HEK293 (cell line): Measurements from ENCODE around the gene TOR3A.
A peak's percentile ranks its signal among the peaks of the same experiment; 100 is the strongest.

Experiments
- CTCF ChIP-seq: fragments of 450-650 bp; formaldehyde crosslinking; IDR thresholded peaks from 2 replicates; pipeline ENCODE4 v1.5.1; 2016; ENCODE audit warnings: missing biosample characterization, missing genetic modification characterization
- GLIS1 ChIP-seq: fragments of 450-650 bp; formaldehyde crosslinking; IDR thresholded peaks from 2 replicates; pipeline ENCODE4 v1.5.1; 2016; ENCODE audit warnings: missing biosample characterization, missing genetic modification characterization
- IKZF3 ChIP-seq: fragments of 450-650 bp; IDR thresholded peaks from 2 replicates; pipeline ENCODE4 v1.5.0; 2018; ENCODE audit warnings: missing biosample characterization, mild to moderate bottlenecking, missing genetic modification characterization, moderate library complexity
- SCRT2 ChIP-seq: fragments of 450-650 bp; formaldehyde crosslinking; IDR thresholded peaks from 2 replicates; pipeline ENCODE4 v1.5.1; 2016; ENCODE audit warnings: missing biosample characterization, missing genetic modification characterization
- SP2 ChIP-seq: fragments of 450-650 bp; formaldehyde crosslinking; IDR thresholded peaks from 2 replicates; pipeline ENCODE4 v1.5.1; 2016; ENCODE audit warnings: missing biosample characterization, missing genetic modification characterization
- SP3 ChIP-seq: fragments of 450-650 bp; formaldehyde crosslinking; IDR thresholded peaks from 2 replicates; pipeline ENCODE4 v1.5.1; 2016; ENCODE audit warnings: missing biosample characterization, missing genetic modification characterization
- TRIM28 ChIP-seq: IDR thresholded peaks from 2 replicates; pipeline ENCODE4 v1.6.1; 2011; ENCODE audit warnings: low read length, control low read depth, borderline replicate concordance
- YY1 ChIP-seq: fragments of 450-650 bp; formaldehyde crosslinking; IDR thresholded peaks from 2 replicates; pipeline ENCODE4 v1.5.1; 2018; ENCODE audit warnings: missing biosample characterization, missing genetic modification characterization
- ZBTB11 ChIP-seq: fragments of 450-650 bp; formaldehyde crosslinking; conservative IDR thresholded peaks from 2 replicates; pipeline ENCODE4 v1.5.1; 2016; ENCODE audit warnings: low read depth, missing biosample characterization, missing genetic modification characterization
- ZNF114 ChIP-seq: fragments of 450-650 bp; formaldehyde crosslinking; IDR thresholded peaks from 2 replicates; pipeline ENCODE4 v1.5.0; 2017; ENCODE audit warnings: missing biosample characterization, missing genetic modification characterization
- ZNF175 ChIP-seq: fragments of 450-650 bp; formaldehyde crosslinking; IDR thresholded peaks from 2 replicates; pipeline ENCODE4 v1.5.1; 2016; ENCODE audit warnings: missing biosample characterization, missing genetic modification characterization
- ZNF341 ChIP-seq: fragments of 450-650 bp; formaldehyde crosslinking; IDR thresholded peaks from 2 replicates; pipeline ENCODE4; 2016; ENCODE audit warnings: low read depth, missing biosample characterization, missing genetic modification characterization
- ZNF37A ChIP-seq: fragments of 450-650 bp; IDR thresholded peaks from 2 replicates; pipeline ENCODE4 v1.5.1; 2018; ENCODE audit warnings: missing biosample characterization, missing genetic modification characterization
- ZNF433 ChIP-seq: fragments of 450-650 bp; formaldehyde crosslinking; IDR thresholded peaks from 2 replicates; pipeline ENCODE4 v1.5.1; 2016; ENCODE audit warnings: missing biosample characterization, missing genetic modification characterization, low read depth
- ZNF48 ChIP-seq: fragments of 450-650 bp; formaldehyde crosslinking; IDR thresholded peaks from 2 replicates; pipeline ENCODE4 v1.5.1; 2016; ENCODE audit warnings: missing biosample characterization, missing genetic modification characterization
- ZNF558 ChIP-seq: fragments of 450-650 bp; formaldehyde crosslinking; IDR thresholded peaks from 2 replicates; pipeline ENCODE4 v1.5.1; 2016; ENCODE audit warnings: missing biosample characterization, missing genetic modification characterization
- ZNF621 ChIP-seq: fragments of 450-650 bp; formaldehyde crosslinking; IDR thresholded peaks from 2 replicates; pipeline ENCODE4 v1.5.1; 2017; ENCODE audit warnings: missing biosample characterization, missing genetic modification characterization
- ZNF692 ChIP-seq: fragments of 450-650 bp; formaldehyde crosslinking; IDR thresholded peaks from 2 replicates; pipeline ENCODE4 v1.5.1; 2016; ENCODE audit warnings: missing biosample characterization, missing genetic modification characterization
- ZNF76 ChIP-seq: fragments of 450-650 bp; formaldehyde crosslinking; IDR thresholded peaks from 2 replicates; pipeline ENCODE4; 2016; ENCODE audit warnings: low read depth, missing biosample characterization, missing genetic modification characterization, borderline replicate concordance
- TF ChIP-seq, protein P1 (sequence below): fragments of 450-650 bp; formaldehyde crosslinking; IDR thresholded peaks from 2 replicates; pipeline ENCODE4 v1.5.1; 2017; ENCODE audit warnings: missing biosample characterization, mild to moderate bottlenecking, missing genetic modification characterization, moderate library complexity
- TF ChIP-seq, protein P2 (sequence below): fragments of 450-650 bp; formaldehyde crosslinking; IDR thresholded peaks from 2 replicates; pipeline ENCODE4 v1.5.1; 2016; ENCODE audit warnings: missing biosample characterization, missing genetic modification characterization, borderline replicate concordance
- TF ChIP-seq, protein P3 (sequence below): fragments of 450-650 bp; formaldehyde crosslinking; conservative IDR thresholded peaks from 2 replicates; pipeline ENCODE4 v1.5.1; 2016; ENCODE audit warnings: low read depth, missing biosample characterization, missing genetic modification characterization
- TF ChIP-seq, protein P4 (sequence below): fragments of 450-650 bp; formaldehyde crosslinking; IDR thresholded peaks from 2 replicates; pipeline ENCODE4 v1.5.1; 2016; ENCODE audit warnings: missing biosample characterization, missing genetic modification characterization

Gene TOR3A

DNA sequence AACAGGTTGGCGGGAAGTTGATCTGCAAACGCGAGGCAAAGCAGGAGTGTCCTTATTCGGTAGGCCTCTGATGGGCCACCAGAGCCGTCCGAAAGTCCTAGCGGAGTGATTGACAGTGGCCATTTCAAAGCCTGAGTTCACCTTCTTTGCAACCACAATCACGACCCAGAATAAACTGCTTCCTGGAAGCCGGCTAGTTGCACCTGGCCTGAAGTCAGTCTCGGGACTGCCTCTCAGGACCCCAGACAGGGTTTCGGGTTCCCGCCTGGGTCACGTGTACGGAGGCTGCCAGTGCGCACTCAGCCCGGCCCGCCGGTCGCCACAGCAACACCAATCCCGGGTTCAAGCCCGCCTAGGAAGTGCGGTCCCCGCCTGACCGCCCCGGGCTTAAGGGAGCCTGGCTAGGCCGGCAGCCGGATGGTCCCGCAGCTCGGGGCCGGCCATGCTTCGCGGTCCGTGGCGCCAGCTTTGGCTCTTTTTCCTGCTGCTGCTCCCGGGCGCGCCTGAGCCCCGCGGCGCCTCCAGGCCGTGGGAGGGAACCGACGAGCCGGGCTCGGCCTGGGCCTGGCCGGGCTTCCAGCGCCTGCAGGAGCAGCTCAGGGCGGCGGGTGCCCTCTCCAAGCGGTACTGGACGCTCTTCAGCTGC lies at the start of gene TOR3A (continued):
- TF ChIP-seq CTCF (tag by site-specific recombination) (no peak), YY1 (peak; percentile 67; the same call in 1 of the 2 replicates), ZNF76 (tag by site-specific recombination) (no peak; the same call in 1 of the 2 replicates), ZBTB11 (tag by site-specific recombination) (peak; percentile 91), ZNF692 (peak; percentile 99), ZNF114 (tag by site-specific recombination) (no peak), ZNF175 (no peak), ZNF621 (tag by site-specific recombination) (no peak), ZNF558 (tag by site-specific recombination) (no peak), IKZF3 (tag by site-specific recombination) (peak; percentile 27; the same call in 1 of the 2 replicates), ZNF433 (no peak), ZNF48 (tag by site-specific recombination) (no peak), SCRT2 (tag by site-specific recombination) (peak; percentile 99), SP2 (tag by site-specific recombination) (peak; percentile 96), GLIS1 (tag by site-specific recombination) (peak; percentile 20), TRIM28 (peak; percentile 34; the same call in 1 of the 2 replicates), ZNF37A (tag by site-specific recombination) (no peak), ZNF341 (peak; percentile 29), SP3 (tag by site-specific recombination) (peak; percentile 49)
- TF ChIP-seq, protein P1, sequence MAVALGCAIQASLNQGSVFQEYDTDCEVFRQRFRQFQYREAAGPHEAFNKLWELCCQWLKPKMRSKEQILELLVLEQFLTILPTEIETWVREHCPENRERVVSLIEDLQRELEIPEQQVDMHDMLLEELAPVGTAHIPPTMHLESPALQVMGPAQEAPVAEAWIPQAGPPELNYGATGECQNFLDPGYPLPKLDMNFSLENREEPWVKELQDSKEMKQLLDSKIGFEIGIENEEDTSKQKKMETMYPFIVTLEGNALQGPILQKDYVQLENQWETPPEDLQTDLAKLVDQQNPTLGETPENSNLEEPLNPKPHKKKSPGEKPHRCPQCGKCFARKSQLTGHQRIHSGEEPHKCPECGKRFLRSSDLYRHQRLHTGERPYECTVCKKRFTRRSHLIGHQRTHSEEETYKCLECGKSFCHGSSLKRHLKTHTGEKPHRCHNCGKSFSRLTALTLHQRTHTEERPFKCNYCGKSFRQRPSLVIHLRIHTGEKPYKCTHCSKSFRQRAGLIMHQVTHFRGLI (tag by site-specific recombination) = no peak
- TF ChIP-seq, protein P2, sequence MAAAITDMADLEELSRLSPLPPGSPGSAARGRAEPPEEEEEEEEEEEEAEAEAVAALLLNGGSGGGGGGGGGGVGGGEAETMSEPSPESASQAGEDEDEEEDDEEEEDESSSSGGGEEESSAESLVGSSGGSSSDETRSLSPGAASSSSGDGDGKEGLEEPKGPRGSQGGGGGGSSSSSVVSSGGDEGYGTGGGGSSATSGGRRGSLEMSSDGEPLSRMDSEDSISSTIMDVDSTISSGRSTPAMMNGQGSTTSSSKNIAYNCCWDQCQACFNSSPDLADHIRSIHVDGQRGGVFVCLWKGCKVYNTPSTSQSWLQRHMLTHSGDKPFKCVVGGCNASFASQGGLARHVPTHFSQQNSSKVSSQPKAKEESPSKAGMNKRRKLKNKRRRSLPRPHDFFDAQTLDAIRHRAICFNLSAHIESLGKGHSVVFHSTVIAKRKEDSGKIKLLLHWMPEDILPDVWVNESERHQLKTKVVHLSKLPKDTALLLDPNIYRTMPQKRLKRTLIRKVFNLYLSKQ (tag by site-specific recombination) = no peak
- TF ChIP-seq, protein P3, sequence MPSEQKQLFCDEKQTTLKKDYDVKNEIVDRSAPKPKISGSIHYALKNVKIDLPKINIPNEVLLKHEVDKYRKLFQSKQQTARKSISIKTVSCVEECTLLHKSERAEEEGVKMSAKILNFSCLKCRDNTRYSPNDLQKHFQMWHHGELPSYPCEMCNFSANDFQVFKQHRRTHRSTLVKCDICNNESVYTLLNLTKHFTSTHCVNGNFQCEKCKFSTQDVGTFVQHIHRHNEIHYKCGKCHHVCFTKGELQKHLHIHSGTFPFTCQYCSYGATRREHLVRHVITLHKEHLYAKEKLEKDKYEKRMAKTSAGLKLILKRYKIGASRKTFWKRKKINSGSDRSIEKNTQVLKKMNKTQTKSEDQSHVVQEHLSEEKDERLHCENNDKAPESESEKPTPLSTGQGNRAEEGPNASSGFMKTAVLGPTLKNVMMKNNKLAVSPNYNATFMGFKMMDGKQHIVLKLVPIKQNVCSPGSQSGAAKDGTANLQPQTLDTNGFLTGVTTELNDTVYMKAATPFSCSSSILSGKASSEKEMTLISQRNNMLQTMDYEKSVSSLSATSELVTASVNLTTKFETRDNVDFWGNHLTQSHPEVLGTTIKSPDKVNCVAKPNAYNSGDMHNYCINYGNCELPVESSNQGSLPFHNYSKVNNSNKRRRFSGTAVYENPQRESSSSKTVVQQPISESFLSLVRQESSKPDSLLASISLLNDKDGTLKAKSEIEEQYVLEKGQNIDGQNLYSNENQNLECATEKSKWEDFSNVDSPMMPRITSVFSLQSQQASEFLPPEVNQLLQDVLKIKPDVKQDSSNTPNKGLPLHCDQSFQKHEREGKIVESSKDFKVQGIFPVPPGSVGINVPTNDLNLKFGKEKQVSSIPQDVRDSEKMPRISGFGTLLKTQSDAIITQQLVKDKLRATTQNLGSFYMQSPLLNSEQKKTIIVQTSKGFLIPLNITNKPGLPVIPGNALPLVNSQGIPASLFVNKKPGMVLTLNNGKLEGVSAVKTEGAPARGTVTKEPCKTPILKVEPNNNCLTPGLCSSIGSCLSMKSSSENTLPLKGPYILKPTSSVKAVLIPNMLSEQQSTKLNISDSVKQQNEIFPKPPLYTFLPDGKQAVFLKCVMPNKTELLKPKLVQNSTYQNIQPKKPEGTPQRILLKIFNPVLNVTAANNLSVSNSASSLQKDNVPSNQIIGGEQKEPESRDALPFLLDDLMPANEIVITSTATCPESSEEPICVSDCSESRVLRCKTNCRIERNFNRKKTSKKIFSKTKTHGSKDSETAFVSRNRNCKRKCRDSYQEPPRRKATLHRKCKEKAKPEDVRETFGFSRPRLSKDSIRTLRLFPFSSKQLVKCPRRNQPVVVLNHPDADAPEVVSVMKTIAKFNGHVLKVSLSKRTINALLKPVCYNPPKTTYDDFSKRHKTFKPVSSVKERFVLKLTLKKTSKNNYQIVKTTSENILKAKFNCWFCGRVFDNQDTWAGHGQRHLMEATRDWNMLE (tag by site-specific recombination) = 0 out of 2 replicates have a peak, but pooled peaks have one; percentile 23
- TF ChIP-seq, protein P4, sequence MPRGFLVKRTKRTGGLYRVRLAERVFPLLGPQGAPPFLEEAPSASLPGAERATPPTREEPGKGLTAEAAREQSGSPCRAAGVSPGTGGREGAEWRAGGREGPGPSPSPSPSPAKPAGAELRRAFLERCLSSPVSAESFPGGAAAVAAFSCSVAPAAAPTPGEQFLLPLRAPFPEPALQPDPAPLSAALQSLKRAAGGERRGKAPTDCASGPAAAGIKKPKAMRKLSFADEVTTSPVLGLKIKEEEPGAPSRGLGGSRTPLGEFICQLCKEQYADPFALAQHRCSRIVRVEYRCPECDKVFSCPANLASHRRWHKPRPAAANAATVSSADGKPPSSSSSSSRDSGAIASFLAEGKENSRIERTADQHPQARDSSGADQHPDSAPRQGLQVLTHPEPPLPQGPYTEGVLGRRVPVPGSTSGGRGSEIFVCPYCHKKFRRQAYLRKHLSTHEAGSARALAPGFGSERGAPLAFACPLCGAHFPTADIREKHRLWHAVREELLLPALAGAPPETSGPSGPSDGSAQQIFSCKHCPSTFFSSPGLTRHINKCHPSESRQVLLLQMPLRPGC (tag by site-specific recombination) = peak; percentile 24; the same call in 1 of the 2 replicates
